H9 (cell line): ENCODE results near the gene PLXNB1. TPM values are rescaled to one million over a fixed set of nuclear protein-coding genes. Genes with fewer than 3 reads are reported as not detected.

Experiments
- DNase-seq: peaks from one replicate; pipeline ENCODE4 v3.0.0-alpha.2; 2017
- H2AFZ ChIP-seq: one replicate; pipeline ENCODE4 v1.6.1; 2013; ENCODE audit warnings: mild to moderate bottlenecking, low read length, control low read depth, moderate library complexity
- H2AK5ac ChIP-seq: 2 replicates; pipeline ENCODE4 v1.6.1; 2013; ENCODE audit warnings: low read length, control low read depth, mixed read lengths; ENCODE audit not compliant: insufficient read length
- H2BK120ac ChIP-seq: one replicate; pipeline ENCODE4 v1.6.1; 2013; ENCODE audit warnings: low read depth, mild to moderate bottlenecking, low read length, control low read depth, inconsistent platforms; ENCODE audit not compliant: poor library complexity, severe bottlenecking
- H2BK12ac ChIP-seq: 2 replicates; pipeline ENCODE4 v1.6.1; 2013; ENCODE audit warnings: low read length, control low read depth, mixed read lengths, low read depth; ENCODE audit not compliant: insufficient read length
- H2BK15ac ChIP-seq: 2 replicates; pipeline ENCODE4 v1.6.1; 2013; ENCODE audit warnings: low read depth, low read length, control low read depth
- H2BK20ac ChIP-seq: one replicate; pipeline ENCODE4 v1.6.1; 2013; ENCODE audit warnings: low read depth, mild to moderate bottlenecking, low read length, control low read depth, inconsistent platforms; ENCODE audit not compliant: poor library complexity, severe bottlenecking
- H2BK5ac ChIP-seq: 2 replicates; pipeline ENCODE4 v1.6.1; 2013; ENCODE audit warnings: low read length, control low read depth, mixed read lengths; ENCODE audit not compliant: insufficient read length
- H3K14ac ChIP-seq: 2 replicates; pipeline ENCODE4 v1.6.1; 2013; ENCODE audit warnings: low read length, control low read depth; ENCODE audit not compliant: insufficient read depth
- H3K18ac ChIP-seq: 2 replicates; pipeline ENCODE4 v1.6.1; 2013; ENCODE audit warnings: low read depth, mild to moderate bottlenecking, mixed read lengths, low read length, control low read depth; ENCODE audit not compliant: insufficient read length
- H3K23ac ChIP-seq: 2 replicates; pipeline ENCODE4 v1.6.1; 2013; ENCODE audit warnings: low read length, control low read depth, mixed read lengths, low read depth; ENCODE audit not compliant: insufficient read length
- H3K23me2 ChIP-seq: 2 replicates; pipeline ENCODE4 v1.6.1; 2013; ENCODE audit warnings: low read depth, mild to moderate bottlenecking, mixed read lengths, low read length, control low read depth; ENCODE audit not compliant: insufficient read length, poor library complexity, severe bottlenecking
- H3K27ac ChIP-seq: 2 replicates; pipeline ENCODE4 v1.5.1; 2013; ENCODE audit warnings: low read length, control low read depth, mixed read lengths, low read depth; ENCODE audit not compliant: insufficient read length
- H3K27me3 ChIP-seq: 2 replicates; pipeline ENCODE4 v1.6.1; 2013; ENCODE audit warnings: low read length, control low read depth, inconsistent platforms; ENCODE audit not compliant: insufficient read depth
- H3K4ac ChIP-seq: 2 replicates; pipeline ENCODE4 v1.6.1; 2013; ENCODE audit warnings: low read depth, mild to moderate bottlenecking, control low read depth, inconsistent platforms, low read length, moderate library complexity
- H3K4me1 ChIP-seq: 2 replicates; pipeline ENCODE4 v1.6.1; 2013; ENCODE audit warnings: low read length, control low read depth, inconsistent platforms; ENCODE audit not compliant: insufficient read depth
- H3K4me2 ChIP-seq: 2 replicates; pipeline ENCODE4 v1.6.1; 2013; ENCODE audit warnings: low read length, control low read depth, mixed read lengths; ENCODE audit not compliant: insufficient read length, insufficient read depth
- H3K56ac ChIP-seq: 2 replicates; pipeline ENCODE4 v1.6.1; 2013; ENCODE audit warnings: low read depth, mild to moderate bottlenecking, mixed read lengths, low read length, control low read depth; ENCODE audit not compliant: insufficient read length
- H3K79me1 ChIP-seq: 2 replicates; pipeline ENCODE4 v1.6.1; 2013; ENCODE audit warnings: low read depth, mild to moderate bottlenecking, moderate library complexity, low read length, control low read depth, inconsistent platforms; ENCODE audit not compliant: insufficient read depth, poor library complexity, severe bottlenecking
- H3K79me2 ChIP-seq: 2 replicates; pipeline ENCODE4 v1.6.1; 2013; ENCODE audit warnings: low read length, control low read depth, inconsistent platforms; ENCODE audit not compliant: insufficient read depth
- H3K9ac ChIP-seq: 2 replicates; pipeline ENCODE4 v1.6.1; 2013; ENCODE audit warnings: low read length, control low read depth, mixed read lengths; ENCODE audit not compliant: insufficient read length; ENCODE audit errors: extremely low read depth
- H3K9me3 ChIP-seq: one replicate; pipeline ENCODE4 v1.6.1; 2013; ENCODE audit warnings: low read depth, low read length, inconsistent platforms; ENCODE audit not compliant: control insufficient read depth
- H3T11ph ChIP-seq: one replicate; pipeline ENCODE4 v1.6.1; 2013; ENCODE audit warnings: mild to moderate bottlenecking, low read length, control low read depth, inconsistent platforms
- H4K20me1 ChIP-seq: one replicate; pipeline ENCODE4 v1.6.1; 2013; ENCODE audit not compliant: control insufficient read depth, insufficient read length, insufficient read depth
- H4K5ac ChIP-seq: 2 replicates; pipeline ENCODE4 v1.6.1; 2013; ENCODE audit warnings: low read depth, mild to moderate bottlenecking, mixed read lengths, low read length, control low read depth; ENCODE audit not compliant: insufficient read length
- H4K8ac ChIP-seq: replicated peaks from 2 replicates; pipeline ENCODE4 v1.6.1; 2013; ENCODE audit warnings: low read length, control low read depth, mixed read lengths, low read depth; ENCODE audit not compliant: insufficient read length
- H4K91ac ChIP-seq: 2 replicates; pipeline ENCODE4 v1.6.1; 2013; ENCODE audit warnings: low read depth, mild to moderate bottlenecking, moderate library complexity, mixed read lengths, low read length, control low read depth; ENCODE audit not compliant: insufficient read length
- H3K27ac Mint-ChIP-seq, 3 experiments: 2 replicates in 2 of 3; 3 replicates in 1 of 3; pipeline ENCODE4 v1.8.0; 2020 to 2021; ENCODE audit warnings: mixed read lengths in 3 of 3, mild to moderate bottlenecking in 1 of 3, moderate library complexity in 1 of 3
- H3K27me3 Mint-ChIP-seq: 2 replicates; pipeline ENCODE4 v1.8.0; 2021; ENCODE audit warnings: low read depth, mild to moderate bottlenecking, moderate library complexity, mixed read lengths
- H3K36me3 Mint-ChIP-seq, 3 experiments: 2 replicates in 2 of 3; 3 replicates in 1 of 3; pipeline ENCODE4 v1.8.0; 2020 to 2021; ENCODE audit warnings: low read depth in 3 of 3, mixed read lengths in 3 of 3; ENCODE audit not compliant: insufficient read depth in 1 of 3
- H3K4me1 Mint-ChIP-seq, 2 experiments: 2 replicates each; pipeline ENCODE4 v1.8.0; 2020; ENCODE audit warnings: mixed read lengths in 2 of 2
- H3K4me3 Mint-ChIP-seq, 2 experiments: 2 replicates in 1 of 2; 3 replicates in 1 of 2; pipeline ENCODE4 v1.8.0; 2020 to 2021; ENCODE audit warnings: mild to moderate bottlenecking in 2 of 2, mixed read lengths in 2 of 2, moderate library complexity in 1 of 2
- H3K9me3 Mint-ChIP-seq, 2 experiments: 2 replicates in 1 of 2; 3 replicates in 1 of 2; pipeline ENCODE4 v1.8.0; 2020; ENCODE audit warnings: mild to moderate bottlenecking in 2 of 2, mixed read lengths in 2 of 2, moderate library complexity in 1 of 2
- WGBS: extraction: QIAGEN DNeasy Blood & Tissue Kit; methylation state at CpG from one replicate; pipeline ENCODE4 v1.1.7; 2013; ENCODE audit warnings: missing lambda C conversion rate, low lambda C conversion rate, mixed read lengths; ENCODE audit not compliant: insufficient read length; ENCODE audit errors: extremely low coverage; 5-methylcytosine and 5-hydroxymethylcytosine counted together
- total RNA-seq: library from RNA; stranded (reverse); gene quantifications from 2 replicates; pipeline ENCODE4 v1.2.1, GENCODE V29; 2021
- TF ChIP-seq, protein P1 (sequence below): fragments of 200-600 bp; sonication (generic); conservative IDR thresholded peaks from 3 replicates; pipeline ENCODE4 v1.8.0; 2021; ENCODE audit warnings: antibody characterized with exemption, mild to moderate bottlenecking

The PLXNB1 gene
- total RNA-seq, 1 experiment from 2014 or later = 184 TPM

GRCh38 chr3:48430708-48431101, 819 bp upstream of the PLXNB1 start:
- Histone ChIP-seq H4K8ac (no peak overlapping the region), H3K4me2 (peak overlapping the region; percentile 15), H2BK12ac (no peak overlapping the region), H2BK20ac (no peak overlapping the region), H3K23me2 (peaks cover 13% of the 10 kb centered on the region), H3K9me3 (no peaks in the 10 kb centered on the region), H3K79me1 (no peaks in the 10 kb centered on the region), H3K4me1 (peaks cover 14% of the 10 kb centered on the region; the same call in 1 of the 2 replicates), H3K9ac (peak overlapping the region; percentile 1), H3K27me3 (no peaks in the 10 kb centered on the region), H4K91ac (no peak overlapping the region), H4K20me1 (no peaks in the 10 kb centered on the region), H2BK15ac (no peak overlapping the region), H3K23ac (no peak overlapping the region), H3T11ph (no peak overlapping the region), H2AK5ac (no peak overlapping the region), H3K18ac (no peak overlapping the region), H3K4ac (no peak overlapping the region), H3K14ac (no peak overlapping the region), H3K79me2 (peaks cover 28% of the 10 kb centered on the region; the same call in 1 of the 2 replicates), H3K27ac (no peak overlapping the region), H3K56ac (no peak overlapping the region), H2BK120ac (no peak overlapping the region), H2AFZ (no peak overlapping the region), H2BK5ac (no peak overlapping the region), H4K5ac (no peak overlapping the region)
- TF ChIP-seq, protein P1, sequence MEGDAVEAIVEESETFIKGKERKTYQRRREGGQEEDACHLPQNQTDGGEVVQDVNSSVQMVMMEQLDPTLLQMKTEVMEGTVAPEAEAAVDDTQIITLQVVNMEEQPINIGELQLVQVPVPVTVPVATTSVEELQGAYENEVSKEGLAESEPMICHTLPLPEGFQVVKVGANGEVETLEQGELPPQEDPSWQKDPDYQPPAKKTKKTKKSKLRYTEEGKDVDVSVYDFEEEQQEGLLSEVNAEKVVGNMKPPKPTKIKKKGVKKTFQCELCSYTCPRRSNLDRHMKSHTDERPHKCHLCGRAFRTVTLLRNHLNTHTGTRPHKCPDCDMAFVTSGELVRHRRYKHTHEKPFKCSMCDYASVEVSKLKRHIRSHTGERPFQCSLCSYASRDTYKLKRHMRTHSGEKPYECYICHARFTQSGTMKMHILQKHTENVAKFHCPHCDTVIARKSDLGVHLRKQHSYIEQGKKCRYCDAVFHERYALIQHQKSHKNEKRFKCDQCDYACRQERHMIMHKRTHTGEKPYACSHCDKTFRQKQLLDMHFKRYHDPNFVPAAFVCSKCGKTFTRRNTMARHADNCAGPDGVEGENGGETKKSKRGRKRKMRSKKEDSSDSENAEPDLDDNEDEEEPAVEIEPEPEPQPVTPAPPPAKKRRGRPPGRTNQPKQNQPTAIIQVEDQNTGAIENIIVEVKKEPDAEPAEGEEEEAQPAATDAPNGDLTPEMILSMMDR = no peak
- no CpG with 5 or more reads among the region's 1 CpG for WGBS
- peak overlapping the region; percentile 92 to 93 for H3K4me3 Mint-ChIP-seq
- no peaks in the 10 kb centered on the region for H3K9me3 Mint-ChIP-seq
- H3K4me1 Mint-ChIP-seq = peaks cover 47 to 49% of the 10 kb centered on the region in 2 experiments
- peak overlapping the region; percentile 3 to 98 (median 97); a peak in 6 of 7 replicates for H3K27ac Mint-ChIP-seq
- peaks cover 21 to 46% (median 38%) of the 10 kb centered on the region in 3 experiments; a peak in 6 of 7 replicates for H3K36me3 Mint-ChIP-seq
- H3K27me3 Mint-ChIP-seq = no peaks in the 10 kb centered on the region
- no peak for DNase-seq
